GM12801 (cell line): Measurements from ENCODE around the gene UNC13A.

Source experiments
- TF ChIP-seq, protein P1 (sequence below): IDR thresholded peaks from one replicate; pipeline ENCODE4 v1.5.1; 2011; ENCODE audit warnings: control low read depth; ENCODE audit not compliant: insufficient read length; ENCODE audit errors: extremely low read depth

Gene UNC13A

DNA sequence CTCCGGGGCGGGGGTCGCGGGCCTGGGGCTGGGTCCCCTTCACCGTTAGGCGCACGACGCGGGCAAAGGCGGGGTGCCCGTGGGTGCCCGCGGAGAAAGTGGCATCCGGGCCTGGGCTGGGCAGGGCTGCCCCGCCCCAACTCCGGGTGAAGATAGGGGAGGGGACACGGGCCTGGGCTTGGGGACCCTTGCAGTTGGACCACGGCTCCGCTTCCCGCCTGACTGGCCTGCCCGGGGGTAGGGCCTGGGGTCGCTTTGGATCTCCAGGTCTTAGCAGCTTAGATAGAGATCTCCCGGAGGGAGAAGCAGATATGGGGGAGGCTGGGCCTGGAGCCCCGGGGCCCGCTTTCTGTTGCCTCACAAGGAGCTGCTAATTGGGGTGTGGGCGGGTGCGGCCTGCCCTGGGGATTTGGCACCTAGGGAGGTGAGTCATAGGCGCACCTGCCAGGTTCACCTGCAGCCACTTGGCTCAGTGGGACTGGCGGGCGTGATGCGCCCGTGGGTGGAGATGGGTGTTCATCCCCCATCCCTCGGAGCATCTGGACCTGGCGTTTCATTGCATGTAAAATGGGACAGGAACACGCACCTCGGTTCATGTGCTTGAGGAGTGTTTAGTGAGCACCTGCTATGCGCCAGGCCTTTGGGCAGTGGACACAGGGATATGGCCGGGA is 31.7 kb upstream of the UNC13A start:
- TF ChIP-seq, protein P1, sequence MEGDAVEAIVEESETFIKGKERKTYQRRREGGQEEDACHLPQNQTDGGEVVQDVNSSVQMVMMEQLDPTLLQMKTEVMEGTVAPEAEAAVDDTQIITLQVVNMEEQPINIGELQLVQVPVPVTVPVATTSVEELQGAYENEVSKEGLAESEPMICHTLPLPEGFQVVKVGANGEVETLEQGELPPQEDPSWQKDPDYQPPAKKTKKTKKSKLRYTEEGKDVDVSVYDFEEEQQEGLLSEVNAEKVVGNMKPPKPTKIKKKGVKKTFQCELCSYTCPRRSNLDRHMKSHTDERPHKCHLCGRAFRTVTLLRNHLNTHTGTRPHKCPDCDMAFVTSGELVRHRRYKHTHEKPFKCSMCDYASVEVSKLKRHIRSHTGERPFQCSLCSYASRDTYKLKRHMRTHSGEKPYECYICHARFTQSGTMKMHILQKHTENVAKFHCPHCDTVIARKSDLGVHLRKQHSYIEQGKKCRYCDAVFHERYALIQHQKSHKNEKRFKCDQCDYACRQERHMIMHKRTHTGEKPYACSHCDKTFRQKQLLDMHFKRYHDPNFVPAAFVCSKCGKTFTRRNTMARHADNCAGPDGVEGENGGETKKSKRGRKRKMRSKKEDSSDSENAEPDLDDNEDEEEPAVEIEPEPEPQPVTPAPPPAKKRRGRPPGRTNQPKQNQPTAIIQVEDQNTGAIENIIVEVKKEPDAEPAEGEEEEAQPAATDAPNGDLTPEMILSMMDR = no peak

DNA sequence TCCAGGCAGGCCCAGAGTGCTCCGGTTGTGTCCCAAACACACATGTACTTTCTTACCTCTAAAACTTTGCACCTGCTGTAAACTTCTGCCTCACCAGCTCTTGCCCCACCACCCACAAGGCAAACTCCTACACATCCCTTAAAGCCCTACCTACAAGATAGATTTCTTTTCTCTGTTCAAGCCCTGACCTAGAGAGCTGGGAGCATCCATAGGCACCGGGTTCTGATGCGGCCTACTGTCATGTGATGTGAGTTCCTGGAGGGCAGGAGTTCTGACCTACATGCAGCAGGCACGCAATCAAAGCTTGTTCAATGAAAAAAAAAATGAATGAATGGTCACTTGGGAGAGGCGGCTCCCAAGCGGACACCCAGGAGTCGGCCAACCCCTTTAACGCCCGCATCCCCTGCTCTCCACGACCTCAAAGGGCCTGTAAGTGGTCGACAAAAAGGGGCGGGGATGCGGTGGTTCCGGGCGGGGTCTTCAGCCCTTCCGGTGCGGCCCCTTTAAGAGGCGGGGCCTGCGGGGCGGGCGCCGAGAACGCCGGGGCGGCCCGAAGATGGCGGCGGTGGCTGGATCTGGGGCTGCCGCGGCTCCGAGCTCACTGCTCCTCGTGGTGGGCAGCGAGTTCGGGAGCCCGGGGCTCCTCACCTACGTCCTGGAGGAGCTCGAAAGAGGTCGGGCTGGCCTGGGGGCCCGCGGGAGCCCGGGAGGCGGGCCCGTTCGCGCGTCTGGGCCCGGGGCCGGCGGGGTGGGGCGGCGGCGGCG is 31.0 kb upstream of the UNC13A start, which contains the start of gene MAP1S:
Gene MAP1S, plus strand, starts transcription at position 534 of the 765 bp plus-strand sequence. Its CDS starts 23 bp downstream, at position 557.
- TF ChIP-seq, protein P1 = no peak

DNA sequence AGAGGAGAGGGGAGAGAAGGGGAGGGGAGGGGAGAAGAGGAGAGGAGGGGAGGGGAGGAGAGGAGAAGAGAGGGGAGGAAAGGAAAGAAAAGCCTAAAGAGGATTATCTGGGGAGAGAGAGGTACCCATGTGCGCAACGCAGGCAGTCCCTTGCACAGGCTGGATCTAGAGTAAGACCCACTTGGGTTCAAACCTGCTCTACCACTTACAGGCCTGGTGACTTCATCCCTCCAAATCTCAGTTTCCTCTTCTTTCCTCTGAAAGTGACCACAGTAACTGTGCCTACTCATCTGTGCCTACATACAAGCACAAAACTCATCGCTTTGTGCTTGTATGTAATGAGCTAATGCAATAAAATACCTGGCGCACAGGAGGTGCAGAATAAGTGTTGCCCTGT is 30.4 kb upstream of the UNC13A start:
- TF ChIP-seq, protein P1 = no peak

DNA sequence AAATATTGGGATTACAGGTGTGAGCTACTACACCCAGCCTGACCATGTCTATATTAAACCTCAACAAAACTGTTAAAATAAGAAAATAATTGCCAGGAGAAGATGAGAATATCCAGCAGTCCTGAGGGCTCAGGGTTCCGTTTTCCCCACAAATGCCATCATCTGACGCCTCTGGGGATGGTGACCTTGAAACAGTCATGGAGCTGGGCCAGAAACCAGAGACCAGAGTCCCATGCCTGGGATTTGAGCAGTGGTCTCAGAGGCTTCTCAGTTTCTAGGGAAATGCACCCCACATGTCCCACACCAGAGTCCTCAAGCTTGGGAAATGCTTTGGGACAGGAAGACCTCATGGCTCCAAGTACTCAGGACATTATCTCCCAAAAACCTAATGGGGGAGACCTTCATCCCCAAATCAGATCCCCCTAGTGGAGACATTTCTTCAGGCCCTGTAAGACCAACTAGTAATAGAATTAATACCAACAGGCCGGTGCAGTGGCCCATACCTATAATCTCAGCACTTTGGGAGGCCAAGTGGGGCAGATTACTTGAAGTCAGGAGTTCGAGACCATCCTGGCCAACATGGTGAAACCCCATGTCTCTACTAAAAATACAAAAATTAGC is 28.3 kb upstream of the UNC13A start:
- TF ChIP-seq, protein P1 = no peak

DNA sequence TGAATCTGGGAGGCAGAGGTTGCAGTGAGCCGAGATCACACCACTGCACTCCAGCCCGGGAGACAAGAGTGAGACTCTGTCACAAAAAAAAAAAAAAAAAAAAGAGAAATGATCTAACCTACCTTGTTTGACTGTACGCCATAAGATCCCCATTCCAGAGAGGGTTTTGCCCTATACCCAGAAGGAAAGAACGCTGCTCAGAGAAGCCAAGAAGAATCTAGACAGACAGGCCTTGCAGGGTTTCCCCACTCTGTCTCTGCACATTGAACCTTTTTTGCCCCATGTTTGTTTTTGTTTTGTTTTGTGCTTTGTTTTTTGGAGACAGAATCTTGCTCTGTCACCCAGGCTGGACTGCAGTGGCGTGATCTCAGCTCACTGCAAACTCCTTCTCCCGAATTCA is 23.7 kb upstream of the UNC13A start:
- TF ChIP-seq, protein P1 = no peak

DNA sequence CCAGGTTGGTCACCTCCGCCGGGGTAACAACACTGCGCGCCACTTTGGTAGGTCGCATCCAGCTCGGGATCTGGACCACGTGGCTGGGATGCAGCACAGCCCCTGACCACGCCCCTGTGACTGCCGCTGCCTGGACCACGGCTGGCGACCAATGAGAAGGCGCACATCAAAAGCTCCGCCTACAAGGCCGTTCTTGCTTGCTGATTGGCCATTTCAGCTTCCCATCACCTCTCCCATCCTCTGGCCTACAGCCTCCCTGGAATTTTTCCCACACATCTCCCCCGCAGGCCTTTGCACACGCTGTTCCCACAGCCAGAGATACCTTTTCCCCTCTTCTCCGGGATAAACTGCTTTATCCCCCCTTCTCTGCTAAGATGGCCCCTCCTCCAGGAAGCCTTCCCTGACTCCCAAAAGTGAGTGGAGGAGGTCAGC is 18.6 kb upstream of the UNC13A start:
- TF ChIP-seq, protein P1 = no peak

DNA sequence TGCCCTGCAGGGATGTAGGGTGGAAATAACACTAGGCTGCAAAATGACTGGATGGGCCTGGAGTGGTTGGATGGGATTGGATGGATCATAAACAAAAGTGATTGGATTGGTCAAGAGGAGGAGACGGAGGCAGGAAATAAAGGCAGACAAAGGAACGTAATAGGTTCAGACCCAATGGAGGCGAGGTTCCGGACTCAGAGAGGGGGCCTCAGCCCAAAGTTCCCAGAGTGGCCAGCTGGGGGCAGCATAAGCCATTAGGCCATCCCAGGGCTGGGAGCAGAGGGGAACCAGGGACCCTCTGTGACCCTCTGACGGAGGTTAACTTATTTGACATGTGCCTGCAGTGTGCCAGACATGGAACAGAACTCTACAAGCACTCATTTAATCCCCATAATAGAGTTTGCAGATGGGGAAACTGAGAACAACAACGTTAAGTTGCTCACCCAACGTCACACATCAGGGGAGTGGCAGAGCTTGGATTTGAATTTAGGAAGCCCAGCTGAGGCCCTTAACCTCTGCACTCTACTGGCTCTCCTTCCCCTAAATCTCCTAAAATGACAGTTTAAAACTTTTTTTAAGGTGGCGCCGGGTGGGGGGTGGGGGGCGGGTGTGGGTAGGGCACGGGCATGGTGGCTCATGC is 15.8 kb upstream of the UNC13A start:
- TF ChIP-seq, protein P1 = peak; percentile 68
